Activated CD8-positive, alpha-beta memory T cell treated with anti-CD3 and anti-CD28 coated beads for 36 hours (primary cell): ENCODE measurements around the gene TMEM134. TPM values are rescaled to one million over a fixed set of nuclear protein-coding genes. Genes with fewer than 3 reads are reported as not detected.

Experiments used
- CTCF ChIA-PET: fragments of 350-600 bp; sonication (Branson Sonifier 250); formaldehyde crosslinking; loops from one replicate; lab custom pipeline; 2021; ENCODE audit warnings: antibody characterized with exemption; lab: Charles Lee
- POLR2A ChIA-PET: fragments of 350-600 bp; sonication (Branson Sonifier 250); formaldehyde crosslinking; loops from one replicate; lab custom pipeline; 2021; ENCODE audit warnings: antibody characterized with exemption; lab: Charles Lee
- total RNA-seq, 2 experiments: library from RNA; stranded (reverse); gene quantifications; one replicate each; pipeline ENCODE4 v1.2.3, GENCODE V29; 2021

Gene TMEM134
- total RNA-seq, 2 experiments from 2014 or later = 46.4 to 47.7 TPM

DNA sequence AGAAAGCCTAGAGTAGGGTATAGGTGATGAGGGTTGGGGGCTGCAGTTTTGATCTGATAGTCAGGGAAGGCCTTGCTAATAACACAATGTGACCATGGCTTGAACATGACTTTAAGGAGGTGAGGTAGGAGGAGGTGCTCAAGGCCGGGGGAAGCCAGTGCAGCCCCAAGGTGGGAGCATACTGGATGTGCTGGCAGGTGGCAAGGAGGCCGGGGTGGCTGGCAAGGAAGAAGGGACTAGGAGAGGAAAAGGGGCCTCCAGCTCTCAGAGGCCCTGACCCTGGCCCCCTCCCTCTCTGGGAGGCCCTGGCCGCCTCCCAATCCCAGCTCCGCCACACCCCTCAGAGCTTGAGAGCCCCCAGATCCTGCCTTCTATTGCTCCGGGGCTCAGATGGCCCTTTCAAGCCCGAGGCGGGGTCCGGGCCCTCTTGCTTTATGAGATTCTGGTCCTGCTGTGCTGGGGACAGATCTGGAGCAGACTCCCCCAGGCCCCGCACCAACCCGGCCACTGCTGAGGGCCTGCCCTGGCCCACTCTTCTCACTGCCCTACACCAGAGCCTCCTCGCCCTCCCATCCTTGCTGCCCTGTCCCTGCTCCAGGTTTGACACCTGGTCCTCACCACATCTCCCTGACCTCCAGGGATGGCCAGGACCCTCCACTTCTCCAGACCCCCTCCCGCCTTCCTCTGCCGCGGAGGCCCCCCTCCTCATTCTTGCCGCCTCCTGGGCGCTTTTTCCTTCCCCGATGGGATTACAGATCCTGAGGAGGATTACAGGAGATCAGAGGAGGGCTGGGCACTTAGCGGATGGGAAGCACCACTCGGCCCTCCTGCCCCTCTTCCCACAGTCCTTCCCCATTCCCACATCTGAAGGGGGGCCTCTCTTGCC is 34.3 kb upstream of the TMEM134 start:
- POLR2A ChIA-PET = interaction anchor here (1.1 kb wide), 1 partner anchor 19 kb away, joined by 3 read pairs; no protein-coding TSS in a partner anchor
- CTCF ChIA-PET = interaction anchor here (0.6 kb wide), 1 partner anchor 159 kb away, joined by 3 read pairs; no protein-coding TSS in a partner anchor

GRCh38 chr11:67502328-67502979 is 33.4 kb upstream of the TMEM134 start:
- CTCF ChIA-PET = interaction anchor here (0.8 kb wide), 1 partner anchor 15 kb away, joined by 3 read pairs; no protein-coding TSS in a partner anchor
- POLR2A ChIA-PET = interaction anchor here (1.1 kb wide), 1 partner anchor 18 kb away, joined by 3 read pairs; no protein-coding TSS in a partner anchor

DNA sequence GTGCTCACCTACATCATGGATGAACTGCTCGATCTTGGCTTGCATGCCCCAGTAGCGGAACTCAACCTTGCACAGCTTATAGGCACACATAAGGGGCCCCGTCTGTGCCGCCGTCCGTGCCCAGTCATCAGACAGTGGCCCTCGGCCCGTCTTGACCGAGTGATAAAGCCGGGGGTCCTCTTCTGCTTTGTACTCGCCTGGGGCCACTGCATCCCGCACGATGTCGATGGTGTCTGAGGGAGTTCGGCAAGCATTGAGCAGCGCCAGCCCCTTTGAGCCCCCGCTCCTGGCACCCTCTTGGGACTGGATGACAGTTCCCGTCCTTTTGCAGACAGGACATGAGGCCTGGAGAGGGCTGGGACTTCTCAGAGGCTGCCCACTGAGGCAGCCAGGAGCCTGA is 32.8 kb upstream of the TMEM134 start:
- ChIA-PET CTCF (interaction anchor here (0.6 to 1.5 kb wide), 3 partner anchors 14 to 145 kb away, joined by 3 to 4 read pairs (median 3); partner anchors contain the start of gene PTPRCAP), POLR2A (no interaction called here)

DNA sequence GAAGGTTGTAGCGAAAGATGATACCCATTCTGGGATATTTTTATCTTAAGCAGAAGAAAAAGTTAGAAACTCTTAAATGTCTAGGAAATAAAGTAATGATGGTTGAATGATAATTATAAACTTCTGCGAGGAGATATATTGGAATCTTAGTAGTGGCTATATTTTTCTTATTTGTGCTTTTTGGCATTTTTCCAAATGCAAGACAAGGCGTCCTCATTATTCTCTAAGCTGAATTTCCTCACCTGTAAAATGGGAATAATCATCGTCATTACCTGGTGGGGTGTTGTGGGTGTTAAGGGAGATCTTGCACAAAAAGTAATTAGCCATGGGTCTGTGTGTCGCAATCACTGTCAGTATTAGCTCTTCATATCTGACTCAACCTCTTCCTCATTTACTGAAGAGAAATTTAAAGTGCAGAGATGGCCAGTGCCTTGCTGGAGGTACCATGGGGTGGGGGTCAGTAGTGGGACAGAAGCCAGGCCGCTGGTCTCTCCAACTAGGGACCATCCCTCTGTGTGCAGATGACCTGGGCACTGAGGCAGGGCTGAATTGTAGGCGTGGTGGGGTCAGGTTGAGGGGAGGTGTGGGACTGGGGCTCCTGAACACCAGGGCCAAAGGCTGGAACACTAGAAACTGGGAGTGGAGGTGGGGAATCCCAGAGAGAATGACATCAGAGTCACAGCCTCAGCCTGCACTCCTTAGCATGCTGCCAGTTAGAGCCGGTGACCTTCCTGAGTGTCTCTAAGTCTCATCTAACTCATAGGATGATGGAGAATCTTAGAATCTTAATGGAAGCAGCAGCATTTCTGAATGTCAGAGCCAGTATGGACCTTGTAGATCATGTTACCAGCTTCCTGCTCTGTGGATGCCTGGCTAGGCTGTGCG is 32.0 kb upstream of the TMEM134 start:
- ChIA-PET POLR2A (no interaction called here), CTCF (interaction anchor here (0.6 to 1.6 kb wide), 3 partner anchors 14 to 144 kb away, joined by 3 to 5 read pairs (median 4); partner anchors contain the start of gene PTPRCAP)

GRCh38 chr11:67500484-67500821 is 31.4 kb upstream of the TMEM134 start:
- ChIA-PET POLR2A (interaction anchor here (0.6 kb wide), 1 partner anchor 41 kb away, joined by 3 read pairs; no protein-coding TSS in a partner anchor), CTCF (interaction anchor here (1.5 to 1.6 kb wide), 3 partner anchors 13 to 99 kb away, joined by 4 to 5 read pairs (median 4); partner anchors contain the start of genes PPP1CA and PTPRCAP)

GRCh38 chr11:67499808-67500483 is 30.9 kb upstream of the TMEM134 start:
- ChIA-PET CTCF (interaction anchor here (1.1 to 1.6 kb wide), 3 partner anchors 13 to 99 kb away, joined by 4 to 5 read pairs (median 4); partner anchors contain the start of gene PPP1CA), POLR2A (interaction anchor here (0.6 kb wide), 1 partner anchor 41 kb away, joined by 3 read pairs; no protein-coding TSS in a partner anchor)

DNA sequence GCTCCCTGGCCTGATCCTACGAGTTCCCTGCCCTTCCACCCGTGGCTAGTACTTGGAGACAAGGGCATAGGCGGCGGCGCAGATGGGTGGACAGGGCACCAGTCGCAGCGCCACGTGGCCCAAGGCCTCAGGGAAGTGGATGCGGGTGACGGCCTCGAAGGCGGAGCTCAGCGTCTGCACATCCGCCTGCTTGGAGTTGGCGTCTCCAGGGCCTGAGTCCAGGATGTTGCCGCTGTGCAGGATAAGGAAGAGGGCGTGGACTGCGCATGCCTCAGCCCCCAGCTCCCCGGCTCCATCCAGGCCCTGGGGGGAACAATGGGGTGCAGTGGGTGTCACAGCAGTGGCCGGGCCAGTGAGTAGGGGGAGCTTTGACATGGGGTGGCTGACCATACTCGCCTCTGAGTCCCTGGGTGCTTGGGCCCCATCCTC is 29.5 kb upstream of the TMEM134 start:
- CTCF ChIA-PET = interaction anchor here (1.6 kb wide), 1 partner anchor 97 kb away, joined by 4 read pairs; the partner anchor contains the start of gene PPP1CA

GRCh38 chr11:67497656-67498291 is 28.7 kb upstream of the TMEM134 start:
- ChIA-PET POLR2A (no interaction called here), CTCF (no interaction called here)

More for the DNA sequence above, 29.5 kb upstream of the TMEM134 start:
- POLR2A ChIA-PET = no interaction called here

GRCh38 chr11:67496113-67496512 is 27.1 kb upstream of the TMEM134 start:
- ChIA-PET POLR2A (no interaction called here), CTCF (no interaction called here)

- CTCF ChIA-PET = no interaction called here
- POLR2A ChIA-PET = no interaction called here
These were observed 26.4 kb upstream of the TMEM134 start for GRCh38 chr11:67495234-67496005.

DNA sequence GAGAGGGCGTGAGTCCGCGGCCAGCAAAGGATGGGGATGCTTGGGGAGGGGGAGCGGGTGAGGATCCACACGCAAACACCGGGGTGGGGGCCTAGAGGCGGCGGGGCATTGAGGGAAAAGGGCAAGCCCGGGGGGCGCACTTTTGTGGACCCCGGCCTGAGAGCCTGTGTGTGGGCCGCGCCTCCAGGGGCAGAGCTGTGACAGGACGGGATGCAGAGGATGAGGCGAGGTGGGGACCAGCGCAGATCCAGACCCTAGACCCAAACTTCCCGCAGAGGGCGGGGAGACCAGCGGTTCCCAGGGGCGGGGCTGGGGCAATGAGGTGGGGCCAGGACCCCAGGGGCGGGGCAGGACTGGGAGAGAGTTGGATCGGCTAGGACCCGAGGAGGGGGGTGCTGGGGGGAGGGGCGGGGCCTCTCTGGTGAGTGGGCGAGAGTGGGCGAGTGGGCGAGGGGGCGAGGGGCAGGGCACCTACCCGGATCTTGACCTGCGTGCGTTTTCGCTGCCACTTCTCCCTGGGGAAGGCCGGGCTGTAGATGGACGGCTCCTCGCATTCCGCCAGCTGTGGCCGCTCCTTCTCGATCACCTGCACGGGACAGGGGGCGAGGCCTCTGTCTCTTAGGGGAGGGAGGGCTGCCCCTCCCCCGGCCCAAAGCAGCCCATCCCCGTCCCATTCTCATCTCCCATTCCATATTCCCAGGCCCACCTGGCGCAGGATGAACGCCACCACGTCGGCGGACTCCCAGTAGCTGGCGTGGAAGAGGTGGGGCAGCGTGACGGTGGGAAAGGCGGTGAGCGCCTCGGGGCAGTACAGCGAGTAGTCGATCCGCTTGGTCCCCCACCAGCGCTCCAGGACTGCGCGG is 25.6 kb upstream of the TMEM134 start:
- CTCF ChIA-PET = no interaction called here
- POLR2A ChIA-PET = no interaction called here

- CTCF ChIA-PET = no interaction called here
These were observed 24.7 kb upstream of the TMEM134 start for GRCh38 chr11:67493548-67494370.

DNA sequence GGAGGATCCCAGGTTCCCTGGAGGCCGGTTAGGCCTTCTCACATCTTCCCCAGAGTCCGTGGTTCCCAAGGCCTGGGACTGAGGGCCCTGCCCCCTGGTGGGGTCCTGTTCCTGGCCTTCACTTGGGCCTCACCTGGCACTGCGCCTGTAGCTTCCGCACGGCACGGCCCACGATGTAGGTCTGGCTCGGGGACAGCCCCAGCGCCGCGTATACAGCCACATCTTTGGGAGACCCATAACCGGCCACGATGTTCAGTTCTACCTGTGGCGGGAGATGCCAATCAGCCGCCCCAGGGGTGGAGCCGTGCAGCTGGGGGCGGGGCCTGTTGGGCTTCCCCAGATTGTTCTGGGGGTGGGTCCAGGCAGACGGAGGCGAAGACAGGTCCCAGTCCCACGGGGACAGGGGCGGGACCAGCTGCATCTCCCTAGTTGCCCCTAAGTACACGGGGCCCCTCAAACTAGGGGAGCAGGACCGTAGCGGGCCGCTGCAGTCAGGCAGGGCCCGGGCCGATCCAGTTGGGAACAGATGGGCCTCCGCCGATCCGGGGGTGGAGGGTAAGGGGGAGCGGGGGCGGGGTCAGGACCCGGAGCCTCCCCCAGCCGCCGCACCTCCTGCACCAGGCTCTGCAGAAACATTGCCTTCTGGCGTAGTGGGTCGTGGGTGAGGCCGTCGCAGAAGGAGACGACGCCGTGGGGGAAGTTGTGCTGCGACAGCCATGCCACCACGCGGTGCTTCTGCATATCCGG is 23.9 kb upstream of the TMEM134 start:
- CTCF ChIA-PET = interaction anchor here (1.0 to 1.3 kb wide), 2 partner anchors 10 to 136 kb away, joined by 3 to 5 read pairs; partner anchors contain the start of gene AIP
- POLR2A ChIA-PET = no interaction called here

More at GRCh38 chr11:67493548-67494370, 24.7 kb upstream of the TMEM134 start:
- POLR2A ChIA-PET = no interaction called here

GRCh38 chr11:67492069-67492727 is 23.1 kb upstream of the TMEM134 start:
- ChIA-PET POLR2A (interaction anchor here (0.7 to 1.0 kb wide), 2 partner anchors 71 to 72 kb away, joined by 3 to 4 read pairs; no protein-coding TSS in a partner anchor), CTCF (interaction anchor here (1.0 to 1.3 kb wide), 2 partner anchors 9 to 136 kb away, joined by 3 to 5 read pairs; partner anchors contain the start of gene AIP)
